K562 (cell line): ENCODE measurements around the gene EVI5L. TPM values are rescaled to one million over a fixed set of nuclear protein-coding genes. Genes with fewer than 3 reads are reported as not detected.

ENCODE experiments used
- ARHGAP35 ChIP-seq: fragments of 450-650 bp; IDR thresholded peaks from 2 replicates; pipeline ENCODE4 v1.6.1; 2018; ENCODE audit not compliant: partially characterized antibody
- BHLHE40 ChIP-seq: IDR thresholded peaks from 2 replicates; pipeline ENCODE4 v1.6.1; 2011; ENCODE audit warnings: low read length, improper control_type of control experiment
- CHD4 ChIP-seq: fragments of 200-600 bp; sonication (generic); IDR thresholded peaks from 3 replicates; pipeline ENCODE4 v1.6.1; 2012; ENCODE audit warnings: low read depth, mild to moderate bottlenecking, mixed read lengths, low read length, inconsistent platforms; ENCODE audit not compliant: insufficient read depth, insufficient replicate concordance, poor library complexity, severe bottlenecking
- L3MBTL2 ChIP-seq: fragments of 450-650 bp; IDR thresholded peaks from 2 replicates; pipeline ENCODE4 v1.6.1; 2016; ENCODE audit warnings: mild to moderate bottlenecking, moderate library complexity
- MEIS2 ChIP-seq: fragments of 450-650 bp; IDR thresholded peaks from 2 replicates; pipeline ENCODE4 v1.6.1; 2014; ENCODE audit warnings: mild to moderate bottlenecking; ENCODE audit not compliant: partially characterized antibody
- NR2C1 ChIP-seq, 2 experiments: fragments of 450-650 bp; IDR thresholded peaks; 2 replicates each; pipeline ENCODE4 v1.6.1; 2017; ENCODE audit warnings: mild to moderate bottlenecking in 2 of 2, antibody characterized with exemption in 1 of 2, inconsistent platforms in 1 of 2, missing compliant biosample characterization in 1 of 2, missing genetic modification characterization in 1 of 2
- XRCC4 ChIP-seq: IDR thresholded peaks from one replicate; pipeline ENCODE4 v1.6.1; 2011; ENCODE audit not compliant: insufficient read depth, insufficient read length; ENCODE audit errors: extremely low read depth
- YY1 ChIP-seq, 3 experiments: IDR thresholded peaks; 2 replicates each; pipeline ENCODE4 v1.6.1; 2011; ENCODE audit warnings: low read length in 2 of 3, mild to moderate bottlenecking in 2 of 3, moderate library complexity in 2 of 3, borderline replicate concordance in 1 of 3, control low read depth in 1 of 3, low read depth in 1 of 3; ENCODE audit not compliant: insufficient read depth in 3 of 3, insufficient replicate concordance in 2 of 3, control insufficient read depth in 1 of 3, insufficient read length in 1 of 3; ENCODE audit errors: extremely low read depth in 1 of 3
- polyA plus RNA-seq, 8 experiments: library from polyadenylated mRNA; depleted of rRNA in 4 of 8; stranded (reverse) in 5 of 8; unstranded in 3 of 8; fragments of >200 nt; fragmentation: Nextera tagmentation in 2 of 8; fragmentation: Illumina TruSeq in 1 of 8; extraction: Ambion mirVana in 2 of 8; extraction: Trizol in 1 of 8; gene quantifications; 2 replicates each; pipeline versions ENCODE4 v1.2.1 to v1.2.3, GENCODE V29; 2011 to 2014; ENCODE audit warnings: inconsistent platforms in 1 of 8, missing spikeins in 1 of 8
- total RNA-seq, 7 experiments: library from RNA; depleted of rRNA in 6 of 7; stranded (reverse); fragments of >200 nt in 6 of 7; fragmentation: Illumina TruSeq in 2 of 7; extraction: Trizol in 2 of 7; gene quantifications; 2 replicates each; pipeline versions ENCODE4 v1.2.1 to v1.2.3, GENCODE V29; 2011 to 2021; ENCODE audit warnings: low replicate concordance in 1 of 7
- TF ChIP-seq, protein P1 (sequence below), 2 experiments: fragments of 450-650 bp; formaldehyde crosslinking in 1 of 2; IDR thresholded peaks; 2 replicates each; pipeline versions ENCODE4 v1.4.0 to v1.6.1; 2014 to 2020; ENCODE audit warnings: mild to moderate bottlenecking in 2 of 2, borderline replicate concordance in 1 of 2, low read depth in 1 of 2
- TF ChIP-seq, protein P2 (sequence below): IDR thresholded peaks from 2 replicates; pipeline ENCODE4 v1.6.1; 2016; ENCODE audit warnings: missing genetic modification characterization, missing compliant biosample characterization
- TF ChIP-seq, protein P3 (sequence below): sonication (generic); formaldehyde crosslinking; IDR thresholded peaks from 2 replicates; pipeline ENCODE4 v1.8.0; 2022; ENCODE audit warnings: missing genetic modification reagents, mild to moderate bottlenecking, moderate library complexity, borderline replicate concordance
- TF ChIP-seq, protein P4 (sequence below), 2 experiments: IDR thresholded peaks; 2 replicates each; pipeline ENCODE4 v1.6.1; 2011; ENCODE audit warnings: borderline replicate concordance in 1 of 2, control low read depth in 1 of 2, low read depth in 1 of 2, low read length in 1 of 2, mild to moderate bottlenecking in 1 of 2, mixed read lengths in 1 of 2, moderate library complexity in 1 of 2; ENCODE audit not compliant: insufficient read depth in 1 of 2, insufficient read length in 1 of 2, poor library complexity in 1 of 2, severe bottlenecking in 1 of 2; ENCODE audit errors: extremely low read depth in 1 of 2

EVI5L gene
- total and polyA plus RNA-seq, 9 of the 15 experiments (the other 6 are each of a cell fraction or from before 2014, with no cell fraction given), result 0.69 to 1.8 (median 1.2) TPM; not detected in 2

DNA sequence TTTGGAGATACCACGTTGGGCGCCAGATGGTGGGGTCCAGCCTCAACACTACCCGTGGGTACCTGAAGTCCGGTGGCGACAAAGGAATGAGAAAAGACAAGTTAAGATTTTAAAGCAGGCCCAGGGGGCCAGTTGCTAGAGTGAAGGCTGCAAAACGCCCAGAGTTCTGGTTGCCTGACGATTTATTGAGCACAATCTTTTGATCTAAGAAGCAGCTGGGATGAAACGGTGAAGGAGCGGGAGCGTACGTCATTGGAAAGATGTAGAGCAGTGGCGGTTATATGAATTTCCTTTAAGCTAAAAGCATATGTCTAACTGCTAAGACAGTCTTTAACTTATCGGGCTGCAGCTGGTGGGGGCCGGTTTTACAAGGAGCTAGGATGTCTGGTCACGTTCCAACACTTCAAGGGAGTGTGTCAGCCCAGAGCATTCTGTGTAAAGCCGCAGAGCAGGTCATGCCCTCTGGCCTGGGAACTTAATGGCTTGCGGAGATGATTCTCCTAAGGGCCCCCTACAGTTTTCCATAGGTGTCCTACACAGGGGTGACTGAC is 28.9 kb upstream of the EVI5L start (continued):
- TF ChIP-seq, protein P1, sequence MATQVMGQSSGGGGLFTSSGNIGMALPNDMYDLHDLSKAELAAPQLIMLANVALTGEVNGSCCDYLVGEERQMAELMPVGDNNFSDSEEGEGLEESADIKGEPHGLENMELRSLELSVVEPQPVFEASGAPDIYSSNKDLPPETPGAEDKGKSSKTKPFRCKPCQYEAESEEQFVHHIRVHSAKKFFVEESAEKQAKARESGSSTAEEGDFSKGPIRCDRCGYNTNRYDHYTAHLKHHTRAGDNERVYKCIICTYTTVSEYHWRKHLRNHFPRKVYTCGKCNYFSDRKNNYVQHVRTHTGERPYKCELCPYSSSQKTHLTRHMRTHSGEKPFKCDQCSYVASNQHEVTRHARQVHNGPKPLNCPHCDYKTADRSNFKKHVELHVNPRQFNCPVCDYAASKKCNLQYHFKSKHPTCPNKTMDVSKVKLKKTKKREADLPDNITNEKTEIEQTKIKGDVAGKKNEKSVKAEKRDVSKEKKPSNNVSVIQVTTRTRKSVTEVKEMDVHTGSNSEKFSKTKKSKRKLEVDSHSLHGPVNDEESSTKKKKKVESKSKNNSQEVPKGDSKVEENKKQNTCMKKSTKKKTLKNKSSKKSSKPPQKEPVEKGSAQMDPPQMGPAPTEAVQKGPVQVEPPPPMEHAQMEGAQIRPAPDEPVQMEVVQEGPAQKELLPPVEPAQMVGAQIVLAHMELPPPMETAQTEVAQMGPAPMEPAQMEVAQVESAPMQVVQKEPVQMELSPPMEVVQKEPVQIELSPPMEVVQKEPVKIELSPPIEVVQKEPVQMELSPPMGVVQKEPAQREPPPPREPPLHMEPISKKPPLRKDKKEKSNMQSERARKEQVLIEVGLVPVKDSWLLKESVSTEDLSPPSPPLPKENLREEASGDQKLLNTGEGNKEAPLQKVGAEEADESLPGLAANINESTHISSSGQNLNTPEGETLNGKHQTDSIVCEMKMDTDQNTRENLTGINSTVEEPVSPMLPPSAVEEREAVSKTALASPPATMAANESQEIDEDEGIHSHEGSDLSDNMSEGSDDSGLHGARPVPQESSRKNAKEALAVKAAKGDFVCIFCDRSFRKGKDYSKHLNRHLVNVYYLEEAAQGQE (IDR thresholded peaks at IDR 0.05; ENCODE audit: borderline replicate concordance), result peak; percentile 68; the same call in 1 of the 2 replicates
- TF ChIP-seq, protein P1 (CRISPR knock-in tag; IDR thresholded peaks at IDR 0.05; ENCODE audit: low read depth), result no peak
- TF ChIP-seq L3MBTL2 (peak; percentile 49; the same call in 1 of the 2 replicates), NR2C1 (IDR thresholded peaks at IDR 0.05) (peak; percentile 37; the same call in 1 of the 2 replicates), NR2C1 (tag; IDR thresholded peaks at IDR 0.05) (0 out of 2 replicates have a peak, but pooled peaks have one; percentile 34), YY1 (IDR thresholded peaks at IDR 0.05; ENCODE audit: borderline replicate concordance in 1 of 3, control insufficient read depth in 1 of 3, extremely low read depth in 1 of 3, insufficient read depth in 3 of 3, insufficient read length in 1 of 3, insufficient replicate concordance in 2 of 3, low read depth in 1 of 3, low read length in 2 of 3) (peak in 1 of 3 experiments; percentile 9), BHLHE40 (peak; percentile 93), CHD4 (no peak), MEIS2 (peak; percentile 12), XRCC4 (no peak), ARHGAP35 (no peak)
- TF ChIP-seq, protein P2, sequence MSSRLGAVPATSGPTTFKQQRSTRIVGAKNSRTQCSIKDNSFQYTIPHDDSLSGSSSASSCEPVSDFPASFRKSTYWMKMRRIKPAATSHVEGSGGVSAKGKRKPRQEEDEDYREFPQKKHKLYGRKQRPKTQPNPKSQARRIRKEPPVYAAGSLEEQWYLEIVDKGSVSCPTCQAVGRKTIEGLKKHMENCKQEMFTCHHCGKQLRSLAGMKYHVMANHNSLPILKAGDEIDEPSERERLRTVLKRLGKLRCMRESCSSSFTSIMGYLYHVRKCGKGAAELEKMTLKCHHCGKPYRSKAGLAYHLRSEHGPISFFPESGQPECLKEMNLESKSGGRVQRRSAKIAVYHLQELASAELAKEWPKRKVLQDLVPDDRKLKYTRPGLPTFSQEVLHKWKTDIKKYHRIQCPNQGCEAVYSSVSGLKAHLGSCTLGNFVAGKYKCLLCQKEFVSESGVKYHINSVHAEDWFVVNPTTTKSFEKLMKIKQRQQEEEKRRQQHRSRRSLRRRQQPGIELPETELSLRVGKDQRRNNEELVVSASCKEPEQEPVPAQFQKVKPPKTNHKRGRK (tag), result no peak
- TF ChIP-seq, protein P3, sequence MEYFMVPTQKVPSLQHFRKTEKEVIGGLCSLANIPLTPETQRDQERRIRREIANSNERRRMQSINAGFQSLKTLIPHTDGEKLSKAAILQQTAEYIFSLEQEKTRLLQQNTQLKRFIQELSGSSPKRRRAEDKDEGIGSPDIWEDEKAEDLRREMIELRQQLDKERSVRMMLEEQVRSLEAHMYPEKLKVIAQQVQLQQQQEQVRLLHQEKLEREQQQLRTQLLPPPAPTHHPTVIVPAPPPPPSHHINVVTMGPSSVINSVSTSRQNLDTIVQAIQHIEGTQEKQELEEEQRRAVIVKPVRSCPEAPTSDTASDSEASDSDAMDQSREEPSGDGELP (CRISPR knock-in tag), result peak; percentile 80
- TF ChIP-seq, protein P4, sequence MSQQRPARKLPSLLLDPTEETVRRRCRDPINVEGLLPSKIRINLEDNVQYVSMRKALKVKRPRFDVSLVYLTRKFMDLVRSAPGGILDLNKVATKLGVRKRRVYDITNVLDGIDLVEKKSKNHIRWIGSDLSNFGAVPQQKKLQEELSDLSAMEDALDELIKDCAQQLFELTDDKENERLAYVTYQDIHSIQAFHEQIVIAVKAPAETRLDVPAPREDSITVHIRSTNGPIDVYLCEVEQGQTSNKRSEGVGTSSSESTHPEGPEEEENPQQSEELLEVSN (IDR thresholded peaks at IDR 0.05; ENCODE audit: borderline replicate concordance in 1 of 2, extremely low read depth in 1 of 2, insufficient read depth in 1 of 2, insufficient read length in 1 of 2, low read depth in 1 of 2, low read length in 1 of 2, poor library complexity in 1 of 2, severe bottlenecking in 1 of 2), result peak in 1 of 2 experiments; percentile 24
